Large intestine (tissue), 3 donors: ENCODE results near the gene FANCC. TPM values are rescaled to one million over a fixed set of nuclear protein-coding genes. Genes with fewer than 3 reads are reported as not detected.

ENCODE experiments used
- DNase-seq, 2 donors: peaks; one replicate each; pipeline versions ENCODE4 v3.0.0 to v3.0.0-alpha.2; 2013
- H3K27ac ChIP-seq: one replicate; pipeline ENCODE4 v1.5.1; 2013; ENCODE audit warnings: low read length
- H3K27me3 ChIP-seq: 2 replicates; pipeline ENCODE4 v1.6.1; 2013; ENCODE audit warnings: low read length; ENCODE audit not compliant: control insufficient read depth, insufficient read depth
- H3K36me3 ChIP-seq: 2 replicates; pipeline ENCODE4 v1.6.1; 2013; ENCODE audit warnings: low read length; ENCODE audit not compliant: control insufficient read depth, insufficient read depth
- H3K4me1 ChIP-seq: one replicate; pipeline ENCODE4 v1.6.1; 2013; ENCODE audit warnings: low read length; ENCODE audit not compliant: control insufficient read depth, insufficient read depth
- H3K4me3 ChIP-seq: one replicate; pipeline ENCODE4 v1.5.1; 2013; ENCODE audit warnings: low read length
- H3K9me3 ChIP-seq: one replicate; pipeline ENCODE4 v1.6.1; 2013; ENCODE audit warnings: mild to moderate bottlenecking, low read depth, low read length, moderate library complexity; ENCODE audit not compliant: control insufficient read depth
- WGBS: methylation state at CpG from one replicate; pipeline ENCODE4 v1.1.5; 2013; ENCODE audit warnings: low lambda C conversion rate; ENCODE audit not compliant: insufficient coverage; 5-methylcytosine and 5-hydroxymethylcytosine counted together
- polyA plus RNA-seq: library from polyadenylated mRNA; unstranded; fragments of 120-200 nt; gene quantifications from one replicate; pipeline ENCODE4 v1.2.1, GENCODE V29; 2013

Gene FANCC
- polyA plus RNA-seq, 1 donor: 19.9 TPM

- H3K9me3 ChIP-seq: peaks cover 4% of the 10 kb centered on the region
- H3K4me3 ChIP-seq: no peak overlapping the region
- H3K27me3 ChIP-seq: no peaks in the 10 kb centered on the region
- peaks cover 51% of the 10 kb centered on the region for H3K36me3 ChIP-seq
- peaks cover 39% of the 10 kb centered on the region for H3K4me1 ChIP-seq
- no peak for DNase-seq
- 83% methylated on average over 1 of the region's 22 CpGs for WGBS
- no peak overlapping the region for H3K27ac ChIP-seq
These were observed 227.3 kb downstream of the FANCC start for GRCh38 chr9:95090023-95090791.

- Histone ChIP-seq H3K4me3 (no peak overlapping the region), H3K9me3 (peaks cover 4% of the 10 kb centered on the region), H3K27ac (no peak overlapping the region), H3K27me3 (no peaks in the 10 kb centered on the region), H3K4me1 (peaks cover 39% of the 10 kb centered on the region), H3K36me3 (peaks cover 56% of the 10 kb centered on the region)
- WGBS: no CpG with 5 or more reads among the region's 16 CpGs
- no peak for DNase-seq
These were observed 228.1 kb downstream of the FANCC start for GRCh38 chr9:95089257-95090022.

- Histone ChIP-seq H3K36me3 (peaks cover 58% of the 10 kb centered on the region), H3K27me3 (no peaks in the 10 kb centered on the region), H3K27ac (no peak overlapping the region), H3K4me3 (no peak overlapping the region), H3K4me1 (peaks cover 34% of the 10 kb centered on the region), H3K9me3 (peaks cover 4% of the 10 kb centered on the region)
- DNase-seq: no peak
- WGBS: no CpG with 5 or more reads among the region's 26 CpGs
These were observed 228.9 kb downstream of the FANCC start for GRCh38 chr9:95088421-95089161.

DNA sequence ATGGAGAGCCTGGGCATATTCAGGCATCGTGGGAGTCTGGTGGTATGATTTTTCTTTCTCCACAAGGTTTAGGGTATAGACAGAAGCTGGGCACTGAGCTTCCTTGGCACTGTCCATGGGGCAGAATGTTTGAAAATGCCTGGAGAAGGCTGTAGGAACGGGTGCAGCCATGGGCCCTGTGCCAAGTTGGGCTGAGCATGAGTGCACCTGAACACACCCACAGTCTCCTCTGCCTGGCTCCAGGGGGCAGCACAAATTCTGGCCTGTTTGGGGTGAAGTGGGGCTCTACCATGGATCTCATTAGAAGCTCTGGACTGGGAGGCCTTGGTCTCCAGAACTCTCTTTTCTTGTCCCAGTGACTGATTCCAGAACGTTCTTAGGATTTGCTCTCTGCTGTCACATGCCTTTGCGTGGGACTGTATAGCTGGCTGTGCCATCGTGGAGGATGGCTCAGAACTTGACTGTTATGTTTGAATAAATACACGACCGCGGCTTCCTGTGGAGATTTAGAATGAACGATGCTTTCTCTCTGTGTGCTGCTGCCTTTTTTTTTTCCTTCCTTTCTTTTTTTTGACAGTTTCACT is 229.8 kb downstream of the FANCC start:
- DNase-seq: no peak
- Histone ChIP-seq H3K4me3 (no peak overlapping the region), H3K27me3 (no peaks in the 10 kb centered on the region), H3K4me1 (peaks cover 26% of the 10 kb centered on the region), H3K9me3 (peaks cover 4% of the 10 kb centered on the region), H3K27ac (no peak overlapping the region), H3K36me3 (peaks cover 66% of the 10 kb centered on the region)
- 100% methylated on average over 1 of the region's 9 CpGs for WGBS

DNA sequence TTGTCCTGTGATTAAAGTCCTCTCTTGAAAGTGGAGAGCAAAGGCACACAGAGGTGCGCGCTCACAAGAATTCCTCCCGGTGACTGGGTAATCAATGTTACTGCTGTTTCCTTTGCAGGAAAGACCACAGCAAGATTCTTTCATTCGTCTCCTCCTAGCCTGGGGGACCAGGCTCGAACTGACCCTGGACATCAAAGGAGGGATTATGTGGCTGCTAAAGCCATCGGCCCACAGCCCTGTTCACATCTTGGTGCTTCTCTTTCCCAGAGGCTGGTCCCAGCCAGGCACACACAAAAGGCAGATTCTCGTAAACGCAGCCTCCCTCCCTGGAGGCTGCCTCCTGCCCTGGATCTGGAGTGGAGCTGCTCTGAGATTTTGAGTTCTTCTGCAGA is 230.9 kb downstream of the FANCC start:
- Histone ChIP-seq H3K9me3 (peaks cover 4% of the 10 kb centered on the region), H3K36me3 (peaks cover 78% of the 10 kb centered on the region), H3K4me3 (no peak overlapping the region), H3K27me3 (no peaks in the 10 kb centered on the region), H3K4me1 (peaks cover 14% of the 10 kb centered on the region), H3K27ac (no peak overlapping the region)
- DNase-seq: no peak
- WGBS: no CpG with 5 or more reads among the region's 8 CpGs

DNA sequence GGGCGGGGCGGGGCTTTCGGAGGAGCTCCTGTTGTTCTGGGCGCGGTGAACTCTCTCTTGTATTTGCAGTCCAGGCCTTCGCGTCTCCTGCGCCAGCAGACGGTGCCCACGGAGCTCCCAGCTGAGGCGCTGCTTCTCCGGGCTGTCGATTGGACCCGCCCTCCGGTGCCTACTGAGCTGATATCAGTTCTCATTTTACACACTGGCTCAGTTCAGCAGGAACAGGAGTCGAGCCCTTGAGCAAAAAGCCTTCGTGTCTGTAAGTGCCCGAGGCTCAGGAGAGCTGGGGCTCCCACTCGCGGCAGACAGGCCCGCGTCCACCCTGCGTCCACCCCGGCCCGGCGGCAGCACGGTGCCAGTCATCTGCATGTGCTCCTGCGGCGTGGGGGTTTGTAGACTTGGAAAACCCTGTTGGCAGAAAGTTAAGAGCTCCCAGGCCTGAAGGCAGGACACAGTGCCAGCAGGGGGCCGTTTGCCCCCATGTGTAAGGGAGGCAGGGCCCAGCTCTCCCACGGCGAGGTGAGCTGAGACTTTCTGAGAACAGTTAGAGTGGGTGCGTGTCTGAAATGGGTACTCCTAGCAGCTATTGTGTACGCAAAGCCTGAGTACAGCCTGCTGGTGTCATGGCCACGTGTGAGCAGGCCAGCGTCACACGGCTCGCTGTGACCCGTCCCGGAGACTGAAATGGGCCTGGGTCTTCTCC is 231.5 kb downstream of the FANCC start:
- peaks cover 4% of the 10 kb centered on the region for H3K9me3 ChIP-seq
- peaks cover 82% of the 10 kb centered on the region for H3K36me3 ChIP-seq
- no peak for DNase-seq
- peaks cover 9% of the 10 kb centered on the region for H3K4me1 ChIP-seq
- H3K4me3 ChIP-seq: no peak overlapping the region
- no peaks in the 10 kb centered on the region for H3K27me3 ChIP-seq
- H3K27ac ChIP-seq: no peak overlapping the region
- WGBS: no CpG with 5 or more reads among the region's 40 CpGs

GRCh38 chr9:95085036-95085770 is 232.3 kb downstream of the FANCC start:
- no peak overlapping the region for H3K4me3 ChIP-seq
- peaks cover 4% of the 10 kb centered on the region for H3K9me3 ChIP-seq
- H3K4me1 ChIP-seq: peaks cover under 1% of the 10 kb centered on the region
- no peaks in the 10 kb centered on the region for H3K27me3 ChIP-seq
- H3K27ac ChIP-seq: no peak overlapping the region
- DNase-seq: no peak
- peaks cover 85% of the 10 kb centered on the region for H3K36me3 ChIP-seq
- WGBS: 80% methylated on average over 1 of the region's 29 CpGs

- H3K36me3 ChIP-seq: peaks cover 77% of the 10 kb centered on the region
- H3K27ac ChIP-seq: no peak overlapping the region
- H3K4me1 ChIP-seq: no peaks in the 10 kb centered on the region
- DNase-seq: no peak
- WGBS: 100% methylated on average over 1 of the region's 19 CpGs
- H3K4me3 ChIP-seq: no peak overlapping the region
- peaks cover 4% of the 10 kb centered on the region for H3K9me3 ChIP-seq
- H3K27me3 ChIP-seq: no peaks in the 10 kb centered on the region
These were observed 233.1 kb downstream of the FANCC start for GRCh38 chr9:95084254-95084934.
